Heart left ventricle (tissue), 16 donors: ENCODE data around the gene TMX2. TPM values are rescaled to one million over a fixed set of nuclear protein-coding genes. Genes with fewer than 3 reads are reported as not detected.
"Not testable (repeated sequence)": the region's sequence is repeated elsewhere in the genome, so short reads cannot be mapped to it uniquely, and the experiment has no call there.

Experiments
- ATAC-seq, 4 donors: fragments of 200-7000 bp; cut with Tn5 transposase; one replicate each; pipeline ENCODE4 v1.9.1; 2020 to 2022; ENCODE audit warnings: moderate library complexity in 4 of 4, mild to moderate bottlenecking in 3 of 4, moderate number of reproducible peaks in 1 of 4
- DNase-seq, 5 donors: peaks; one replicate each; pipeline ENCODE4 v3.0.0-alpha.2; 2020
- H3K27ac ChIP-seq, 12 donors: fragments of 200-600 bp; sonication (generic) in 4 of 12; one replicate each; pipeline versions ENCODE4 v1.5.0 to v1.8.0; 2016 to 2022; ENCODE audit warnings: mild to moderate bottlenecking in 2 of 12
- H3K27me3 ChIP-seq, 9 donors: fragments of 200-600 bp; sonication (generic) in 2 of 9; one replicate each; pipeline versions ENCODE4 v1.5.1 to v1.8.0; 2016 to 2022; ENCODE audit warnings: mild to moderate bottlenecking in 3 of 9
- H3K36me3 ChIP-seq, 9 donors: fragments of 200-600 bp; sonication (generic) in 2 of 9; one replicate each; pipeline versions ENCODE4 v1.5.0 to v1.8.0; 2018 to 2022; ENCODE audit warnings: mild to moderate bottlenecking in 2 of 9
- H3K4me1 ChIP-seq, 12 donors: fragments of 200-600 bp; sonication (generic) in 4 of 12; one replicate each; pipeline versions ENCODE4 v1.5.0 to v1.8.0; 2016 to 2022; ENCODE audit warnings: mild to moderate bottlenecking in 3 of 12
- H3K4me3 ChIP-seq, 12 donors: fragments of 200-600 bp; sonication (generic) in 4 of 12; one replicate each; pipeline versions ENCODE4 v1.5.0 to v1.8.0; 2017 to 2022; ENCODE audit warnings: mild to moderate bottlenecking in 9 of 12, moderate library complexity in 4 of 12
- H3K9me3 ChIP-seq, 12 donors: fragments of 200-600 bp; sonication (generic) in 4 of 12; one replicate each; pipeline versions ENCODE4 v1.5.0 to v1.8.0; 2016 to 2022; ENCODE audit warnings: mild to moderate bottlenecking in 1 of 12
- POLR2A ChIP-seq, 2 donors: fragments of 450-650 bp; IDR thresholded peaks; one replicate each; pipeline ENCODE4 v1.6.1; 2017; ENCODE audit warnings: antibody characterized with exemption in 2 of 2, mild to moderate bottlenecking in 2 of 2, moderate library complexity in 2 of 2
- WGBS, 4 donors: extraction: QIAGEN DNeasy Blood & Tissue Kit in 2 of 4; methylation state at CpG; one replicate each; pipeline versions ENCODE4 v1.1.5 to v1.1.7; 2013 to 2018; 5-methylcytosine and 5-hydroxymethylcytosine counted together
- intact Hi-C, 10 donors: fragments of 100-400 bp; cut with DNase I; formaldehyde crosslinking; loops; one replicate each; pipeline versions ENCODE4 v1.11.1 to v1.14.2; 2022
- polyA plus RNA-seq, 2 donors: library from polyadenylated mRNA; stranded (reverse); fragments of 200-250 nt; gene quantifications; one replicate each; pipeline ENCODE4 v1.2.3, GENCODE V29; 2013
- total RNA-seq, 9 donors: library from RNA; depleted of rRNA in 2 of 9; stranded (reverse); fragments of >200 nt in 2 of 9; fragmentation: NEBNext Ultra II Directional in 3 of 9; extraction: Animal tissue kit (Norgen Biotek cat#: 25700) in 3 of 9; gene quantifications; one replicate each; pipeline versions ENCODE4 v1.1.0 to v1.2.4, GENCODE V29; 2016 to 2023
- TF ChIP-seq, protein P1 (sequence below), 12 donors: fragments of 200-600 bp; sonication (generic) in 4 of 12; IDR thresholded peaks; one replicate each; pipeline versions ENCODE4 v1.5.0 to v1.8.0; 2018 to 2022; ENCODE audit warnings: antibody characterized with exemption in 12 of 12, mild to moderate bottlenecking in 5 of 12
- donor health status: ischemic (EF 13 %, LVEDD 7.1; RV severe dilation, severe dysfunction).
- donor health status: healthy with polysubstance abuse.
- donor health status: DM: no; HTN: yes; CAD: no.
- donor health status: DM: no; HTN: no; CAD: no.
- donor health status: ischemic (EF 25% LVEDD 6.9; RV normal size, moderate dysfunction).
- donor health status: ischemic (EF 25% LVEDD 5.7; RV mildly dilated, moderate dysfunction).
- donor health status: healthy.
- donor health status: DM: yes; HTN: yes; CAD: no.
- donor health status: ischemic (EF 35%, LVEDD 5.7; RV mildly dilated, moderate dysfunction).
- donor health status: nonischemic (EF 11% LVEDD 7.7; RV severe dilation, severe dysfunction).
- donor health status: DM: yes; HTN: yes; CAD: no.
- donor health status: PGD.
- donor health status: ischemic (EF 29% LVEDD 5.4; RV normal size, mild dysfunction).
- donor health status: nonischemic (EF 23%, LVEDD 6.1; RV moderate dilation, normal function).

Gene TMX2
- total and polyA plus RNA-seq, 11 donors: 46.7 to 165 (median 65.8) TPM

- DNase-seq: no peak
- H3K27ac ChIP-seq: no peak overlapping the region
- no peak for ATAC-seq
- peaks cover 0 to 80% (median 59%) of the 10 kb centered on the region in 9 donors for H3K36me3 ChIP-seq
- no peaks in the 10 kb centered on the region for H3K9me3 ChIP-seq
- TF ChIP-seq, protein P1, sequence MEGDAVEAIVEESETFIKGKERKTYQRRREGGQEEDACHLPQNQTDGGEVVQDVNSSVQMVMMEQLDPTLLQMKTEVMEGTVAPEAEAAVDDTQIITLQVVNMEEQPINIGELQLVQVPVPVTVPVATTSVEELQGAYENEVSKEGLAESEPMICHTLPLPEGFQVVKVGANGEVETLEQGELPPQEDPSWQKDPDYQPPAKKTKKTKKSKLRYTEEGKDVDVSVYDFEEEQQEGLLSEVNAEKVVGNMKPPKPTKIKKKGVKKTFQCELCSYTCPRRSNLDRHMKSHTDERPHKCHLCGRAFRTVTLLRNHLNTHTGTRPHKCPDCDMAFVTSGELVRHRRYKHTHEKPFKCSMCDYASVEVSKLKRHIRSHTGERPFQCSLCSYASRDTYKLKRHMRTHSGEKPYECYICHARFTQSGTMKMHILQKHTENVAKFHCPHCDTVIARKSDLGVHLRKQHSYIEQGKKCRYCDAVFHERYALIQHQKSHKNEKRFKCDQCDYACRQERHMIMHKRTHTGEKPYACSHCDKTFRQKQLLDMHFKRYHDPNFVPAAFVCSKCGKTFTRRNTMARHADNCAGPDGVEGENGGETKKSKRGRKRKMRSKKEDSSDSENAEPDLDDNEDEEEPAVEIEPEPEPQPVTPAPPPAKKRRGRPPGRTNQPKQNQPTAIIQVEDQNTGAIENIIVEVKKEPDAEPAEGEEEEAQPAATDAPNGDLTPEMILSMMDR (IDR thresholded peaks at IDR 0.05): no peak
- TF ChIP-seq POLR2A (IDR thresholded peaks at IDR 0.05): no peak
- H3K27me3 ChIP-seq: no peaks in the 10 kb centered on the region
- H3K4me1 ChIP-seq: peaks cover 0 to 2% (median 0%) of the 10 kb centered on the region in 12 donors
- 90 to 94% (median 92%) methylated on average over 4 of the region's 4 CpGs for WGBS, 4 donors
- H3K4me3 ChIP-seq: no peak overlapping the region
- intact Hi-C loops: no loop called here
Measured at GRCh38 chr11:57703341-57703740, 9.1 kb upstream of the TMX2 start.

DNA sequence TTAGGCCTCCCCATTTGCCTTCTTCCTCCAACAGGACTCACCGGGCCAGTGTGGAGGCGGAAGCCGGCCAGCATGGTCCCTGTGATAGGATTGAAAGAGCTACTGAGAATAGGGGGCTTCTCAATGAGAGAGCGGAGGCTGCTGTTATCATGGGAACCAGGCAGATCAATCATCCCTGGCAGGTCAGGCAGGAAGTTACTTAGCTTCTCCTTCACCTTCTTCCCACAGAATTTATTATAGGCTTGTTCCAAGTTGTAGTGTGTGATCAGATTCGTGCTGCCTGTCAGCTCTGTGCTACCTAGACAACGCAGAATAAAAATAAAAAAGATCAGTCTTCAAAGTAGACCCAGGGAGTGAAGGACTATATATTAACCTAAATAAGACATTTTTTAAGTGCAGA lies 7.5 kb upstream of the TMX2 start:
- H3K9me3 ChIP-seq: no peaks in the 10 kb centered on the region
- H3K4me3 ChIP-seq: no peak overlapping the region
- TF ChIP-seq, protein P1 (IDR thresholded peaks at IDR 0.05): no peak
- no peak for TF ChIP-seq POLR2A (IDR thresholded peaks at IDR 0.05)
- ATAC-seq (no peak), DNase-seq (no peak)
- peaks cover 0 to 9% (median 0%) of the 10 kb centered on the region in 12 donors for H3K4me1 ChIP-seq
- no peak overlapping the region for H3K27ac ChIP-seq
- peaks cover 0 to 71% (median 51%) of the 10 kb centered on the region in 9 donors for H3K36me3 ChIP-seq
- 85 to 90% (median 87%) methylated on average over 6 of the region's 6 CpGs for WGBS, 4 donors
- H3K27me3 ChIP-seq: no peaks in the 10 kb centered on the region
- intact Hi-C loops: no loop called here

- peaks cover 0 to 12% (median under 1%) of the 10 kb centered on the region in 12 donors for H3K4me1 ChIP-seq
- ATAC-seq, H3K9me3 ChIP-seq, H3K27ac ChIP-seq, DNase-seq, intact Hi-C loops, H3K4me3 ChIP-seq, H3K27me3 ChIP-seq: not testable (repeated sequence)
- peaks cover 0 to 66% (median 46%) of the 10 kb centered on the region in 9 donors for H3K36me3 ChIP-seq
- 88 to 93% (median 92%) methylated on average over 8 of the region's 8 CpGs for WGBS, 4 donors
Measured at GRCh38 chr11:57705432-57705831, 7.0 kb upstream of the TMX2 start.

- H3K27me3 ChIP-seq: no peaks in the 10 kb centered on the region
- no peak overlapping the region for H3K27ac ChIP-seq
- no peak overlapping the region for H3K4me3 ChIP-seq
- TF ChIP-seq, protein P1 (IDR thresholded peaks at IDR 0.05): no peak
- TF ChIP-seq POLR2A (IDR thresholded peaks at IDR 0.05): no peak
- no peaks in the 10 kb centered on the region for H3K9me3 ChIP-seq
- WGBS, 4 donors: 92 to 97% (median 94%) methylated on average over 5 of the region's 5 CpGs
- no peak for DNase-seq
- H3K36me3 ChIP-seq: peaks cover 0 to 23% (median 8%) of the 10 kb centered on the region in 9 donors
- peaks cover 0 to 42% (median 30%) of the 10 kb centered on the region in 12 donors for H3K4me1 ChIP-seq
- intact Hi-C loops: loop anchor here in 3 of 10 donors (5.0 kb wide), 3 partner anchors 43 to 867 kb away; partner anchors contain the start of genes ZDHHC5 (in 2 of the 3), LPXN (in 1 of the 3) and ZFP91 (in 1 of the 3)
- no peak for ATAC-seq
Measured at GRCh38 chr11:57709802-57710367, 2.5 kb upstream of the TMX2 start.
